ENCODE results near the gene ALDH3A1.

Gene ALDH3A1

DNA sequence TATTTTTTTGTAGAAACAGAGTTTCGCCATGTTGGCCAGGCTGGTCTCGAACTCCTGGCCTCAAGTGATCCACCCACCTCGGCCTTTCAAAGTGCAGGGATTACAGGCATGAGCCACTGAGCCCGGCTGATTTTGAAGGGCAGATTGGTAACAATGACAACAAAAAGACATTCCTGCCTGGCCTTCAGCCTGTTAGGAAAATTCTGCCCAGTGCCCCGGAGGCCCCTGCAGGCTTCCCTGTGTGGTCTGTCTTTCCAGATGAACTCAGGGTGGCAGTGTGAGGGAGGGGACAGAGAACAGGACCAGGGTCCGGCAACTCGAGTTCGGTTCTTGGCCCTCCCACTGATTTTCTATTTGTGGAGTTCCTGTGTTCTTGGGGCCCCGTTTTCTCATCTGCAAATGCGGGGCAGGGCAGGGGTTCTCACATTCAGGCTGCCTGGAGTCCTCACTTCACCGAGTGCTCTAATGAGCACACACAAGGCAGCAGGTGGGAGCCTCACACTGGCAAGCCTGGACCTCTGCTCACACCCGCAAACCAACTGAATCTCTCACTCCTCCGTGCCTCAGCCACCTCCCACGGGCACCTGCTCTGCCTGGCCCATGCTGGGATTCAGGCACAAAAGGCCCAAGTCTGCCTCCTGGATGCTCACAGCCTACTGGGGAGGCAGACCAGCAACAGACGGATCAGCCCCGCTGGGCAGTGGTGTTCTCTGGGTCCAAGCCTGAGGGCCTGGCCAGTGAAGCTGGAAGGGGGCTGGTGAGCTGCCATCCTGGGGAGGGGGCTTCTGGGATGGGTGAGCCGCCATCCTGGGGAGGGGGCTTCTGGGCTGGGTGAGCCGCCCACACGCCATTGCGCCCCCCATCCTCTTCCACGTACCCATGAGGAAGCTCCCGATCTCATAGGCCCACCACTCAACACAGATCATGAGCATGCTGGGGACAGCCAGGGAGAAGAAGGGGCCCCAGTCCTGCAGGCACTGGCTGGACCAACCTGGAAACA lies 42.0 kb downstream of the ALDH3A1 start:
- in situ Hi-C loops (cut with MboI; ENCODE audit: low sequenced_read_pairs) = no loop called here

GRCh38 chr17:19705201-19705600 lies 42.9 kb downstream of the ALDH3A1 start:
- in situ Hi-C loops (cut with MboI; ENCODE audit: low sequenced_read_pairs) = no loop called here

DNA sequence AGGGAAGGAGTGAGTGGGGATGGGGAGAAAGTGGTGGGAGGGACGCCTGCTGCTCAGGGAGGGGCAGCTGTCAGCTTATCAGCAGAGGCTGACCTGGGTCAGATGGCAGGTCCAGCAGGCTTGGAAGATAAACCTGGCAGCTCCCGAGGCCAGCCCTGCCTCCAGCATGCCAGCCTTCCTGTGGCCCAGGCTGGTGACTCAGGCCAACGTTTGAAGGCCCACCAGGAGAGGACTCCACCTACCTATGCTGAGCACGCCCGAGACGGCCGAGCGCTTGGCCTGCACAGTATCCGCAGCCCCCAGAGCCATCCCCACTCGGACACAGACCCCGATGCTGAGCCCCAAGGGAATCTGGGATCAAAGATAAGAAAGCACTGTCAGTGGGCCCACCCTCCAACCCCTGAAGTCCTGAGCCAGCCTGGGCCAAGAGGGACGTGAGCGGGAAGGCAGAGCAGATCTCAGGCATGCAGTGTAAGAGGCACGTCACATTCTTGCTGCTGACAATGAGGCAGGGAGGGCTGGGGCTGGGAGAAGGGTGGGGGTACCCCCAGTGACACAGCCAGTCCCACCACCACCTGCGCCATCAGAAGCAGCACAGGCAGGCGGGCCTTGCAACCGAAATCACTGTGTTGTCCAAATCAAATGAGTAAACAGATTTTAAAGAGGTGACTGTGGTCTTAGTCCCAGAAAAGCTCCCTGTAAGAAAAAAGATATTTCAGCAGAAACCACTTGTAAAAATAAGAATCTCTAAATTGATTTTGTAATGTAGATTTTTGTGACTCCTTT lies 44.1 kb downstream of the ALDH3A1 start:
- in situ Hi-C loops (cut with MboI; ENCODE audit: low sequenced_read_pairs) = no loop called here

DNA sequence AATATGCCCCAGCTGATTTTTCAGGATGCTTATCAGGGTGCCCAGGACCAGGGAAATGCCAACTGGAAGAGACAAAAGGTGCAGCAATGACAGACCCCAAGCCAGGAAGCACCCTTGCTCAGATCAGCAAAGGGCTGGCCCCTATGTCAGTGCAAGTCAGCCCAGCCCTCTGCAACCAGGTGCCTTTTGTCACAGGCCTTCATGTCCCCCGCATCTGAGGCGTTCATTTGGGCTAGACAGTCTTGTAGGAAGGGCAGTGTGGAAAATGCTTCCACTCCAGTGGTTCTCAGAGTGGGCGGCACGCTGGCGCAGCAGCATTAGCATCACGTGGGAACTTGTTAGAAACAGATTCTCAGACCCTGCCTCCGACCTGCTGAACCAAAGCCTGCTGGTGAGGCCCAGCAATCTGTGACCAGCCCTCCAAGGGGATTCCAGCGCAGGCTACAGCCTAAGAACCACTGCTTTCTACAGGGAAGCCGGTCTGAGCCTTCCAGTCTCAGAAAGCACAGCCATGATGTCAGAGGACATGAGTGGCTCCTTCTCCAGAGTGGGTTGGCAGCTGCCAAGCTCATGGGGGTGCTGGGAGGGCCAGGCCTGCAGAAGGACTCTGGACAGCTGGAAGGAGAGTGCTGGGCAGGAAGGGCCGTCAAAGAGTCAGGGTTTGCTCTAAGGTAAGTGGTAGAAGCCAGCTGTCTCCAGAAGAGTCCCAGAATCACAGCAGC lies 44.8 kb downstream of the ALDH3A1 start:
- in situ Hi-C loops (cut with MboI; ENCODE audit: low sequenced_read_pairs) = no loop called here

DNA sequence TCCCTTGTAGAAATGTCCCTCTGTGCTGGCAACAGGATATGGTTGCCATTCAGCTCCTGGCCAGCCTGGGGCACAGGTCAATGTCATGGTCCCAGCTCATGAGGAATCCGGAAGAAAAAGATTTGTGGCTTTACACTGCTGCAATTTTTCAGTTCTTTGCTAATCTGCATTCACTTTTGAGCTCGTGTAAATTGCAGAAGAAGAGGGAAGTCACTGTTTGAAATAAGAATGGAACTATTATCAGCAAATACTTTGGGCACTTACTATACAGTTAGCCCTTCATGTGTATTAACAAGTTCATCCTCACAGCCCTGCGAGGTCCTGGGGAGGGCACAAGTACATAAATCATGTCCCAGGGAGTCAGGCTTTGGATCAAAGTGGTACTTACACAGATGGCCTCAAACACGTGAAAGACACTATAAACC lies 45.9 kb downstream of the ALDH3A1 start:
- in situ Hi-C loops (cut with MboI; ENCODE audit: low sequenced_read_pairs) = no loop called here

All from HL-60/S4 treated with phorbol 12-myristate 13-acetate at 8.2 ng/mL for 4 days and 3 days (cell line).